ENCODE results near the gene PKM. TPM values are rescaled to one million over a fixed set of nuclear protein-coding genes. Genes with fewer than 3 reads are reported as not detected.

The PKM gene
- polyA plus RNA-seq, 1 donor = 886 TPM

GRCh38 chr15:72235298-72235697, 4.3 kb upstream of the PKM start:
- DNase-seq (ENCODE audit: low read depth) = no peak

DNA sequence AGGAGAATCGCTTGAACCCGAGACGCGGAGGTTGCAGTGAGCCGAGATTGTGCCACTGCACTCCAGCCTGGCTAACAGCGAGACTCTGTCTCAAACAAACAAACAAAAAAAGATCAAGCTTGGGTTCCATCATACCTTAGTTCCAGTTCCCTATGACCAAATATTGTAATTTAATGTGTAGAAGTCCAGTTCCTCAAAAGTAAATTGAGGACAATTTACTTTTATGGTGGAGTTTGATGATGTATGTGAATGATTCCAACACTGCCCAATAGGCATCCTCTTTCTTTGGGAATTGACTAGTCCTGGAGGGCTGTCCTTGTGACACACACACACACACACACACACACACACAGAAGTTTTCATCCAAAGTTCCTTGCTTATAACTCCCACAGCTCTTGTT, 2.8 kb upstream of the PKM start:
- no peak for DNase-seq (ENCODE audit: low read depth)

DNA sequence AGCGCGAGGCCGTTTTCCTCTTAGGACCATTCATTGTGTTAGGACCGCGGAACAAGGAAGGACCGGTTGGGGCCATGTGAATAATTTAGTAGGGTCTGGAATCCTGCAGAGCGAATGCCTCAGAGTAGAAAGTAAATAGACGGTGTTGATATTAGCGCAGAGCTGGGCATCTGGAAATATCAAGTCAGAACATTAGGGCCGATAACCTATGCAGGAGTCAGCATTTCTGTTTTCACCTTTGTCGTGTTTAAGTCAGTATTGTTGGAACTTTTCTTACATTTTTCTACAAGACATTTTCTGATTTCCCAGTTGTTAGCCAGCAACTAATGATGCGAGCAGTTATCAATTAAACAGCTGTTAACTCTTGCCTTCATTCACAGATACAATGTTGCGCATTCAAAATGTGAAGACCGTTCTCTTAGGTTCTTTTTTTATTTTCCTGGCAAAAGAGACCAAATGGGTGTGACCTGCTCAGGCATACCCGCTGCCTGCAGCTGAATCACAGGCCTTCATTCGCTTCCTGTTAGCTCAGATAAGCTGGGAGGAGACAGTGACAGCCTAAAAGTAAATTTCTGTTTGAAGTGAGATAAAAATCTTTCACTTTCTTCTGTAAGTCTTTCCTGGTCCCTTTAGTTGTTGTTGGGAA, 966 bp upstream of the PKM start:
- DNase-seq (ENCODE audit: low read depth) = no peak

- DNase-seq (ENCODE audit: low read depth) = peak; percentile 70
Observed at GRCh38 chr15:72230197-72231065, 559 bp downstream of the PKM start.

- no peak for DNase-seq (ENCODE audit: low read depth)
Observed at GRCh38 chr15:72229947-72230196, 1.1 kb downstream of the PKM start.

DNA sequence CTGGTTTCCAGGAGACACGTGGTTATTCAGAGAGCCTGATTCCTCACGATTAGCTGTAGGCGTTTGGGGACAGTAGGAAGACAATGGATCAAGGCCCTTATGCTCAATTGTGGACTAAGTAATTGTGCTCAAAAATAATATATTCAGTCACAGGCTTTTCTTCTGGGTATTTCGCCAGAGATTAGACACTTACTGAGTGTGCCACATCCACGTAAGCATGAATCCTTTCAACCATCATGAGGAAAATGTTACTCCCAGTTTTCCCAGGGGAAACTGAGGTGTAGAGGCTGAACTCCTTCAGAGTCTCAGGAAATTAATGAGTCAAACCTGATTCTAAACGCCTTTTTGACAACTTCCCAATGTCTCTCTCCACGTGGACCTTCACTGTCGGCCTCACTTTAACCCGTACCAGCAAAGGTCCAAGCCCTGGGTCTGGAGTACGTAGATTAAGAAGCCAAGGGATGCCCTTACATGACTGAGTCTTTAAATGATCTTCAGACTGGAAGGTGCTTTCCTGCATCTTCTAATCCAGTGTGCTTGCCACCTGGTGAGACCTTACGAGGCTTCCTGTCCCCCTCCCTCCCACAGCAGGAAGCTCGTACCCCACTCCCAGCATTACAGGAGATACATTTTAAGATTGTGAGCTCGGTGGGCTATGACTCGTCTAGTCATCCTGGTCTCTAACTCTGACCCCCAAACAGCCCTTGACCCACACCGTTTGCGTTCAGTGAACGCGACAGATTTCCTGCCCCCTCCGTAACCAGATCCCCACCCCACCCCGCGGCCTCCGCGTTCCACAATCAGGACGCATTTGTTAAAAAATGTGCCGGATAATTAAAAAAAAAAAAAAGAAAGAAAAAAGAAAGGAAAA, 1.7 kb downstream of the PKM start:
- DNase-seq (ENCODE audit: low read depth) = no peak

- no peak for DNase-seq (ENCODE audit: low read depth)
Observed at GRCh38 chr15:72227720-72228119, 3.3 kb downstream of the PKM start.

DNA sequence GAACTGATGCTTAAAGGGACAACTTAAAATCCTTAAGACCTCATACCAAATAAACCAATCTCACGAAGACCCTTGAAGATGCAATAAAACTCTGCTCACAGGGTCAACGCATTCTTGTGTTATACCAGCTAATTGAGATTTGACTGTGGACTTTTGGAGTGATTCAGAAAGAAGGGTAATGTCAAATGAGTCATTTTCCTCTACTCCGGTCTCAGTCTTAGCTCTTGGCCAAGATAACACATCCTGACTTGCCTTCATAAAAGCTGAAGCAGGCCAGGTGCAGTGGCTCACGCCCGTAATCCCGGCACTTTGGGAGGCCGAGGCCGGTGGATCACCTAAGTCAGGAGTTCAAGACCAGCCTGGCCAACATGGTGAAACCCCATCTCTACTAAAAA, 3.8 kb downstream of the PKM start:
- no peak for DNase-seq (ENCODE audit: low read depth)

- no peak for DNase-seq (ENCODE audit: low read depth)
Observed at GRCh38 chr15:72223278-72223677, 7.7 kb downstream of the PKM start.

DNA sequence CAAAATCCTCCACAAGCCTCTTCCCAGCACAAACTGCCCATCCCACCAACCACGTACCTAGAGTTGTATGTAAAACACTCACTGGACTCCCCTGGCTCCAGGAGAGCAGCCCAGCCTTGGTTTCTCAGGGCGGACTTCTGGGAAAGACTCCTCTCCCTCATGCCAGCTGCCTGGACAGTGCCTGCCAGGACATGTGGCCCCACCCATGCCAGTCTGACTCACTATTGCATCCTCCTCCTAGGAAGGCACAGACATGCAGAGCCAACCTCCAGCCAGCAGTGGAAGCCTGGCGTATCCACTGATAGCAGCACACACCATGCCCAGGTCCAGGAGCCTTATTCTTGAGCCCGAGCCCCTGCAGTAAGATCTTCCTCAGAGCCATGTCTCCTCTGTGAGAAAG, 8.6 kb downstream of the PKM start:
- no peak for DNase-seq (ENCODE audit: low read depth)

DNA sequence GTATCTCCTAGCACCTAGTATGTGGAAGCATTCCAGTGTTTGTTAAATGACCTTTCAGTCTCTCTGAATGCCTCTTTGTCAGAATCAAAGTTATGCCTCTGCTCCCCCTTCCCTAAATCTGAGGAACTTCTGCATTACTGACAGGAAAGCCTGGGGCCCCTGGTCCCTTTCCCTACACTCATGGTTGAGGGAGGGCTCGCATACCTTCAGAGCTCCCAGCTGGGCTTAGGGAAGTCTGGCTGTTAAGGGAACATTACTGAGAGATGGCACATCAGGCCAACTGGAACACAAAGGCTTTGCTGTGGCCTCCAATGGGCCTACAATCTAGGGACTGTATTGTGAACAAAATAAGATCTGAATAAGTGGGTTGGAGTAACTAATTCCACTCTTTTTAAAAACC, 10.3 kb downstream of the PKM start:
- DNase-seq (ENCODE audit: low read depth) = no peak

DNA sequence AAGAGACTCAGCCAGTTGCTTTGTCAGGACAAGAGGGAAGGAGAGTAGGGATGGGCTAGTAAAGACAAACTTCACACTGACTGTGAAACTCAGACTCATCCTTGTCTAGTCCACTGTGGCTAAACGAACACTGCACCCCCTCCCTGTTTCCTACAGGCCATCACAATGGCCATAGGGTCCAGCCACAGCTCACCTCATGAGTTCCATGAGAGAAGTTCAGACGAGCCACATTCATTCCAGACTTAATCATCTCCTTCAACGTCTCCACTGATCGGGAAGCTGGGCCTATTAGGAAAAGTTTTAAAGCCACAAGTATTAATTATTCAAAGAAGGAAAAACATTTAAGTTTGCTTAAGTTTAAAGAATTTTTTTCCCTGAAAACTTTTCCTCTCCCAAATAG, 13.8 kb downstream of the PKM start:
- DNase-seq (ENCODE audit: low read depth) = no peak

- DNase-seq (ENCODE audit: low read depth) = no peak
Observed at GRCh38 chr15:72216079-72216478, 14.9 kb downstream of the PKM start.

- DNase-seq (ENCODE audit: low read depth) = no peak
Observed at GRCh38 chr15:72207558-72208085, 23.4 kb downstream of the PKM start.

DNA sequence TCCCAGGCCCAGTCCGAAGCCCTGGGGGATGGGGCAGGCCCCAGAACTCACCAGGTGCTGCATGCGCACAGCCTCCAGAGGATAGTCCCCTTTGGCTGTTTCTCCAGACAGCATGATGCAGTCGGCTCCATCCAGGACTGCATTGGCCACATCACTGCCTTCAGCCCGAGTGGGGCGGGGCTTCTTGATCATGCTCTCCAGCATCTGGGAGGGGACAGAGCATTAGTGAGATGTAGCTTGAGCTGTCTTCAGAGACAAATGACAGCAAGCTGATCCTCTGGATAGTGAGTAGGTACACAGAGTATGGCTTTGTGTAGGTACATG, 24.4 kb downstream of the PKM start:
- no peak for DNase-seq (ENCODE audit: low read depth)

GRCh38 chr15:72205896-72206676, 24.9 kb downstream of the PKM start:
- DNase-seq (ENCODE audit: low read depth) = no peak

- no peak for DNase-seq (ENCODE audit: low read depth)
Observed at GRCh38 chr15:72205273-72205672, 25.7 kb downstream of the PKM start.

DNA sequence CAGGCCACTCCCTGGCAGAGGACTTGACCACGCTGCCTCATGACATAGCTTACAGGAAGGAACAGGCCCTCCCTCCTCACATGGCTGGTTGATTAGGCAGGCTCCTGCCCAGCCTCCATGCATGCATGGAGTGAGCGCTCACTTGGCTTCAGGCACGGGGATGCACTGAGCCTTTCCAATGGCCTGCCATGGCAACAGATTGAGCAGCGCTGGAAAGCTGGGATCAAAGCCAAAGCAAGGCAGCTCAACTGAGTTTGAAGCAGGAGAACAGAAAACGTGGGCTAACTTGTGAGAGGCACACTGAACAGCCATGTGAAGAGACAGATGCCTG, 27.5 kb downstream of the PKM start:
- no peak for DNase-seq (ENCODE audit: low read depth)

DNA sequence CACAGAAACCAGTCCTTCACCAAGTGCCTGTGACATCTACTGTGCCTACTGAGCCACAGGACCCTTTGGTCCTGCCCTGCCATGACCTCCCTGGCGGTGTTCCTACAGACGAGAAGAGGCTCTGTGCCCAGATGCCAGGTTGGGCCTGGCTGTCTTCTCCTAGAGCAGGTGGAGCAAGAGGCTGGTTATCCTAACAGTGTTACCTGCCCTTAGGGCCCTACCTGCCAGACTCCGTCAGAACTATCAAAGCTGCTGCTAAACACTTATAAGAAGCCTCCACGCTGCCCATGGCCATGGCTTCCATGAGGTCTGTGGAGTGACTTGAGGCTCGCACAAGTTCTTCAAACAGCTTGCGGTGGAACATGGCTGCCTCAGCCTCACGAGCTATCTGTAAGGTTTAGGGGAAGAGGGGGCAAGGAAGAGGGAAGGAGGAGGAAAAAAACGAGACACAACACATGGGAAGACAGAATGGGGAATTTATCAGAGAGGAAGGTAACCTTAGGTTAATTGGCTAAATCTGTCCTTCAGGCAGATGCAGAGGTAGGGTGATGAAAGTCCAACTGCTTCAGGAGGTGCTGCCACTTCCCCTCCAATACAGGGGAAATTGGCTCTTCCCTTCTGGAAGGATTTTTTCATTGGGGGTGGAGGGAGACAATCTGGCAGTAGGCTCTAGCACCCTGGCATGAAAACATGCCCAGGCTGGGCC, 28.0 kb downstream of the PKM start:
- DNase-seq (ENCODE audit: low read depth) = no peak

DNA sequence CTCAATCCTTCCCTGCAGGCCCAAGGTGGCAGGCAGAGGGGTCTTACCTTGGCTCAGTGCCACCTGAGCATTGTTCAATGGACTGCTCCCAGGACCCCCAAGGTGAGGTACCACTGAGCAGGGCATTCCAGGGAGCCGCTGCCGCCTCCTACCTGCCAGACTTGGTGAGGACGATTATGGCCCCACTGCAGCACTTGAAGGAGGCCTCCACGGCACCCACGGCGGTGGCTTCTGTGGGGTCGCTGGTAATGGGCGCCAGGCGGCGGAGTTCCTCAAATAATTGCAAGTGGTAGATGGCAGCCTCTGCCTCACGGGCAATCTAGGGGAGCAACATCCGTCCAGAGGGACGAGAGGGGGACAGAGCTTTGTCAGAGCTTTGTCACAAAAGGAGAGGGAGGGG, 28.7 kb downstream of the PKM start:
- DNase-seq (ENCODE audit: low read depth) = no peak

DNA sequence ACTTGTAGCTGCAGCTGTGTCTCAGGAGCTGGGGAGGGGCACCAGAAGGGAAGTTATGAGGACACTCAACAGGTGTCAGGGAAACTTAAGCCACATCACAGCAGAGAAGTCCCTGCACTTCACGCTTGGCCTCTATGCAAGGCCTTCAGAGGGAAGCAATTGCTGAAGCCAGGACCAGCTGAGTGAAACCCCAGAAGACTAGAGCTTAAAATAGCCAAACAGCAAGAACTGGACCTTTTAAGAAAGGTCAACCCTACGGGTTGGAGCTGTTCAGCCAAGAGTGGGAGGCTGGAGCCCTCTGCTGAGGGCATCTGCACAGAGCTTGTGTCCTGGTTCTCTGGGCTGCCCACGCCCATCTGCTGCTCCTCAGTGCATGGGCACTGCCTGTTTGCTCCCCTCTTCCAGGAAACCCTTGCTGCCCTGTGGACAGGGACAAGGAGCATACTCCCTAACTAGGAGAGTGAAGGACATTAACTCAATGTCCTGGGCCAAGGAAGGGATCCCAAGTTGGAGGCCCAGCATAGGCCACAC, 29.5 kb downstream of the PKM start:
- DNase-seq (ENCODE audit: low read depth) = no peak
